T-helper 1 cell treated with Interleukin-12 subunit alpha and Interleukin-12 subunit beta and Interleukin-4 antibody, amounts not matched to agents 30 μg/mL and 1 μg/mL, for 36 hours (primary cell): ENCODE data around the gene FSTL1.

ENCODE experiments used
- H3K27ac Mint-ChIP-seq: one replicate; pipeline ENCODE4 v1.8.0; 2021; ENCODE audit warnings: mild to moderate bottlenecking, mixed read lengths
- H3K27me3 Mint-ChIP-seq: one replicate; pipeline ENCODE4 v1.8.0; 2021; ENCODE audit warnings: low read depth, mixed read lengths
- H3K36me3 Mint-ChIP-seq: one replicate; pipeline ENCODE4 v1.8.0; 2021; ENCODE audit warnings: low read depth, mixed read lengths
- H3K4me1 Mint-ChIP-seq: one replicate; pipeline ENCODE4 v1.8.0; 2021; ENCODE audit warnings: low read depth, mixed read lengths
- H3K4me3 Mint-ChIP-seq: one replicate; pipeline ENCODE4 v1.8.0; 2021; ENCODE audit warnings: mild to moderate bottlenecking, moderate library complexity, mixed read lengths
- H3K9me3 Mint-ChIP-seq: one replicate; pipeline ENCODE4 v1.8.0; 2021; ENCODE audit warnings: mixed read lengths

Gene FSTL1

GRCh38 chr3:120454076-120454689 is 3.4 kb upstream of the FSTL1 start:
- Mint-ChIP-seq H3K27ac (no peak overlapping the region), H3K9me3 (no peaks in the 10 kb centered on the region), H3K36me3 (no peaks in the 10 kb centered on the region), H3K27me3 (peaks cover 44% of the 10 kb centered on the region), H3K4me1 (peaks cover 8% of the 10 kb centered on the region), H3K4me3 (no peak overlapping the region)

DNA sequence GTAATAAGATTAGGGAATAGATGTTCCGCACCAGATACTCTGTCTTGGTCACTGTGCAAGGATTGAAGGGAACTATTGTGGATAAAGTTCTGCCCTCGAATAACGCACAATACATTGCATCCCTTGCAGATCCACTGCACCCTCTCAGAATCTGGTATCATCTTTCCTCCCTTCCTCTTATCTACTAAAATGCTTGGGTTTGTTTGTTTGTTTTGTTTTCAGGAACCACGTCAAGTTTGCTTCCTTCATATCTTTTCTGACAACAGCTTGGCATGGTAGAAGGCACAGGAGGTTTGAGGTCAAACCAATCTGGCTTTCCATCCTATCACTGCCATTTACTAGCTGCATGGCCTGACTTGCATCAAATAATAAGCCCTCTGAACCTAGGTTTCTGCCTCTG is 2.0 kb upstream of the FSTL1 start:
- Mint-ChIP-seq H3K36me3 (no peaks in the 10 kb centered on the region), H3K27ac (no peak overlapping the region), H3K27me3 (peaks cover 50% of the 10 kb centered on the region), H3K9me3 (no peaks in the 10 kb centered on the region), H3K4me1 (peaks cover 8% of the 10 kb centered on the region), H3K4me3 (no peak overlapping the region)

- peak overlapping the region; percentile 71 for H3K4me3 Mint-ChIP-seq
- peaks cover 8% of the 10 kb centered on the region for H3K4me1 Mint-ChIP-seq
- no peaks in the 10 kb centered on the region for H3K36me3 Mint-ChIP-seq
- no peaks in the 10 kb centered on the region for H3K9me3 Mint-ChIP-seq
- H3K27me3 Mint-ChIP-seq, result peaks cover 60% of the 10 kb centered on the region
- H3K27ac Mint-ChIP-seq, result no peak overlapping the region
These were observed 1.0 kb upstream of the FSTL1 start for GRCh38 chr3:120451806-120452205.

DNA sequence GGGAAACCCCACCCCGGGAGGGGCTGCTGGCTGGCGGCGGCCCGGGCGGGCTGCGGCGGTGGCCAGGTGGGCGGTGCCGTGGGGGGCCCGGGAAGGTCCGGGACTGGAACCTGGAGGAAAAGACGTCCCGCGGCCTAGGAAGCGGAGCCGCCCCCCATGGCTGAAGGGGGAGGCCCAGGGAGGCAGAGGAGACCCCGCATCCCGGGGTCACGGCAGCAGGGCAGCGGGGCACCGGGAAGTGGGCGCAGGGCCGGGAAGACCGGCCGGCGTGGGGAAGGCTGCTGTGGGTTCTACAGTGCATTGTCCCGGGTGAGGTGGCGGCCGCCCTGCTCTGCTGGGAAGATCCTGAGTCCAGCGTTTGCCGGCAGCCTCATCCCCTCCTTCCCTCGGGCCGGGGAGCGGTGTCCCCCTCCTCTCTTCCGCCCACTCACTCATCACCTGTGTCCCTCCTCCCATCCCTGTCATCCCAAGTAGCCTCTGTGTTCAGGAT is 525 bp upstream of the FSTL1 start:
- peaks cover 8% of the 10 kb centered on the region for H3K4me1 Mint-ChIP-seq
- no peaks in the 10 kb centered on the region for H3K9me3 Mint-ChIP-seq
- peaks cover 63% of the 10 kb centered on the region for H3K27me3 Mint-ChIP-seq
- H3K4me3 Mint-ChIP-seq, result peak overlapping the region; percentile 71
- no peak overlapping the region for H3K27ac Mint-ChIP-seq
- no peaks in the 10 kb centered on the region for H3K36me3 Mint-ChIP-seq

DNA sequence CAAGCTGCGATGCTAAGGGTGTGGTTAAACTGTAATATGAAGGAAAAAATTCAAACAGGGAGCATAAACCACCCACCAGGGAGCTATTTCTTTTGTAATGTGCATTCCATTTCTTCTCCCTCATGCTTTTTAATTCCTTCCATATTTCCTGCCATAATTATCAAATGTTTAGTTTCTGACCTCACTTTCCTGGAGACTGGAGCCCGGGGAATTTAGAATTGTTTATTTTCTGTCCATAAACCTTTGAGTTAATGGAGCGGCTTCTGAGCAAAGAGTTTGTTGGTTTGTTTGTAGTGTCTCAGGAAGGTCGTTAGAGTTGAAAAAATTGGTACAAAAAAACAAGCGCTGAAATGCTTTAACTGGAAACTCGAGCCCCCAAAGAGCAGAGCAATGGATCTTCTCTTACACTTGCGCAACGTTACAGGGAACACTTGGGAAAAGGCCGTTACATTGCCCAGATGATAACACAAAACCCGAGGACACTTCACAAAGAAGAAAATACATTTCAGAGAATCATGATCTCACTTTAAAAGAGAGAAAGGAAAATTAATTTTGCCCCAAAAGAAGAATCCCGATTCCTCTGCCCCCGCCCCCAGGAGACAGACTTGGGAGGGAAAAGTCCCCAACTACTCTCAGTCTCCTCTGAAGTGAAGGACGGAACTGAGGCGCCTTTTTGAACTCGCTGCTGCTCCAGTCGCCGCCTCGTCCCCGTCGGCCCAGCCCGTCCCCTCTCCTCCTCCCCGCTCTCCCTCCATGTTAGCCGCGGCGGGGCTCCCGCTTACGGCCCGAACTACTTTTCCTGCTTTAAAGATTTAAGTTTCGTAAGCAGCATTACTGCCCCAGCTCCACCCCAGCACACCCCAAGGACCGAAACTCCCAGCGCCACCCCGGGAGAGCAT is 842 bp downstream of the FSTL1 start:
- no peaks in the 10 kb centered on the region for H3K36me3 Mint-ChIP-seq
- peaks cover 75% of the 10 kb centered on the region for H3K27me3 Mint-ChIP-seq
- H3K4me1 Mint-ChIP-seq, result peaks cover 8% of the 10 kb centered on the region
- H3K9me3 Mint-ChIP-seq, result no peaks in the 10 kb centered on the region
- H3K27ac Mint-ChIP-seq, result no peak overlapping the region
- H3K4me3 Mint-ChIP-seq, result peak overlapping the region; percentile 76

GRCh38 chr3:120449251-120449650 is 1.5 kb downstream of the FSTL1 start:
- peaks cover 74% of the 10 kb centered on the region for H3K27me3 Mint-ChIP-seq

GRCh38 chr3:120448756-120449155 is 2.0 kb downstream of the FSTL1 start:
- Mint-ChIP-seq H3K27ac (no peak overlapping the region), H3K36me3 (no peaks in the 10 kb centered on the region), H3K27me3 (peaks cover 71% of the 10 kb centered on the region), H3K9me3 (no peaks in the 10 kb centered on the region), H3K4me3 (no peak overlapping the region), H3K4me1 (peaks cover 8% of the 10 kb centered on the region)

More at GRCh38 chr3:120449251-120449650, 1.5 kb downstream of the FSTL1 start:
- Mint-ChIP-seq H3K9me3 (no peaks in the 10 kb centered on the region), H3K4me1 (peaks cover 8% of the 10 kb centered on the region), H3K27ac (no peak overlapping the region), H3K36me3 (no peaks in the 10 kb centered on the region), H3K4me3 (no peak overlapping the region)

DNA sequence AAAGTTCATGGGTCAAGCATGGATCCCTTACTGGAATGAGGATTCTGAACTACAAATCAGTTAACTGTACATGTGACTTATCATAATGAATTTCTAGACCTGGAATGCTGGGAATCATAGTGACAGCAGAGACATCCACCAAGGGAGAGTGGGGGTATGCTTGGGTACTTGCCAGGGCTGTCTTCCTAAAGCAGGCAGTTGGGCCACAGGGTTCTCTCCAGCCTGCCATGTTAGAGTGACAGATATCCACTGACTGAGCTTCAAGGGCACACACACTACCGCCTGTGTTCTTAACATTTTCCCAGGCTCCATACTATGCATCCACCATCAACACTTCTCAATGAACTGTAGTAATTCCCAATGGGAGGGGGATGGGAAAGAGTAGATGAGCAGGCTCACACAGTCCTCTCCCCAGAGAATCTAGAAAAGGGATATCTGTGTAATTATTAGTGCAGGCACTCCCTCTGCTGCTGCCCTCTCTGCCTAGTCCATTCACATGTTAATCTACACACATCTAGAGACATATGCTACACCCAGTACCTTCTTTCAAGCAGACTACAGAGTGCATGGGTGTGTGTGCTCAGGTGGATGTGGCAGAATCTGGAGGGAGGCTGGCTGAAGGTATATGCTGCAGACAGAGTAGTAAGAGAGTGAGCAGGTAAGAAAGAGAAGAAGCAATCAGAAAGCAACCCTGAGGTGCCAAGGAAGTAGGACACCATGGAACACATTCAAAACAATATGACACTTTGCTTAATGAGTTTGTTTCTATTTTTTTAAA is 3.7 kb downstream of the FSTL1 start:
- Mint-ChIP-seq H3K9me3 (no peaks in the 10 kb centered on the region), H3K27me3 (peaks cover 59% of the 10 kb centered on the region), H3K4me1 (peaks cover 8% of the 10 kb centered on the region), H3K36me3 (no peaks in the 10 kb centered on the region), H3K4me3 (no peak overlapping the region), H3K27ac (no peak overlapping the region)

- no peaks in the 10 kb centered on the region for H3K9me3 Mint-ChIP-seq
- no peak overlapping the region for H3K27ac Mint-ChIP-seq
- H3K27me3 Mint-ChIP-seq, result peaks cover 56% of the 10 kb centered on the region
- no peak overlapping the region for H3K4me3 Mint-ChIP-seq
- H3K36me3 Mint-ChIP-seq, result no peaks in the 10 kb centered on the region
- peaks cover 5% of the 10 kb centered on the region for H3K4me1 Mint-ChIP-seq
These were observed 5.1 kb downstream of the FSTL1 start for GRCh38 chr3:120445654-120446053.

DNA sequence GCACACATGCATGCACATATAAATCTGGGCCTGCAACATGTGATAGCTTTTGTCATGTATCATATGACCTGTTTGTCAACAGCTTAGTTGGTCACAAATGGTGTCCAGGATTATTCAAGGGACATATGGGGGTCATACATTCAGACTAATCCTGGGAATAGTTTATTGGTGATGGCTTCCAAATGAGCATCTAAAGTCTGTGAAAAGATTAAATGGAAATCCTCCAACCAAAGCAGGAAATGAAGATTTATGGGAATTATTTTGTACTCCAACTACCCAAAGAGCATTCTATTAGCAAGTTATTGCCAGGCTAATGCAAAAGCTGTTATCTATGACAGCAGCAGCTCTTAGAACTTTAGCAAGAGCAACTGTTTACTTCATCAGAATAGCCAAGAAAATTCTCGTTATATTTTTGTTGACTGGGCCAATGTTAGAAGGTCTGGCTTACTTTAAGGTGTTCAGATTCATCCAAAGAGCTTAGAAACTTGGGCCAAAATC is 7.1 kb downstream of the FSTL1 start:
- Mint-ChIP-seq H3K4me3 (no peak overlapping the region), H3K27me3 (peaks cover 38% of the 10 kb centered on the region), H3K36me3 (no peaks in the 10 kb centered on the region), H3K9me3 (no peaks in the 10 kb centered on the region), H3K4me1 (no peaks in the 10 kb centered on the region), H3K27ac (no peak overlapping the region)

DNA sequence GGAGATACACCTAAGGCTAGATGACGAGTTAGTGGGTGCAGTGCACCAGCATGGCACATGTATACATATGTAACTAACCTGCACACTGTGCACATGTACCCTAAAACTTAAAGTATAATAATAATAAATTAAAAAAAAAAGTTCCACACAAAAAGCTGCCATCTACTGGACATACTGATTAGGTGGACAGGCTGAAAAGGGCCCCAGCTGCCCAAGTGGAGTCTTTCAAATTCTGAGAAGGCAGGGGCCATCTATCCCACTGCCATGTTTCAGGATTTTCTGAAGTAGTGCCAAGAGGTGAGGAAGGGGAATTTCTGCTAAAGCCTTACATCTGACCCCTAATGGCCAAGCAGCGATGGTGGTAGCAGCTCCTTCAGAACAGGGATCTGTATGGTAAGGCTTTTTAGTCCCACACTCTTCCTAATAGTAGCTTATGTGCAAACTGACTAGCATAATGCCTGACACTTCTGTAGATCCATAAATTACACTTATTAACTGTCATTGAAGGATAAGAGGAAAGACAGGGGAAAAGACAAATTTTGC is 7.7 kb downstream of the FSTL1 start:
- Mint-ChIP-seq H3K4me1 (no peaks in the 10 kb centered on the region), H3K4me3 (no peak overlapping the region), H3K36me3 (no peaks in the 10 kb centered on the region), H3K27ac (no peak overlapping the region), H3K9me3 (no peaks in the 10 kb centered on the region), H3K27me3 (peaks cover 36% of the 10 kb centered on the region)

DNA sequence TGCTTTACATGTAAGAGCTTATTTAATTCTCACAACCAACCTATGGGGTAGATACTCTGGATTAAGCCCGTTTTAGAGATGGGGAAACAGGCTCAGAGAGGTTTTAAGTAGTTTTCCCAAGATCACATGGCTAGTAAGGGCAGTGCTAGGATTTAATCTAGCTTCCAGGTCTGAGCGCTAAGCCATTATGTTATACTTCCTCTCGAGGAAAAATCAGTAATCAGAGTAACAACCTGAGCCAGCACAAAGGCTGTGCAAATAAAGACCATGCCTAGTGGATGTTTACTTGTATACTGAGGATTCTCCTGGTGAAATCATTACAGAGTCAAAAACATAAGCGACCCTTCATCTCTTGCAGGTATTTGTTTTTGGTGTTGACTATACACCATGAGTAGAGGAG is 9.0 kb downstream of the FSTL1 start:
- H3K27me3 Mint-ChIP-seq, result peaks cover 26% of the 10 kb centered on the region
- H3K4me3 Mint-ChIP-seq, result no peak overlapping the region
- H3K9me3 Mint-ChIP-seq, result no peaks in the 10 kb centered on the region
- H3K27ac Mint-ChIP-seq, result no peak overlapping the region
- H3K36me3 Mint-ChIP-seq, result no peaks in the 10 kb centered on the region
- H3K4me1 Mint-ChIP-seq, result no peaks in the 10 kb centered on the region

GRCh38 chr3:120440762-120441161 is 10.0 kb downstream of the FSTL1 start:
- H3K36me3 Mint-ChIP-seq, result no peaks in the 10 kb centered on the region
- H3K4me1 Mint-ChIP-seq, result no peaks in the 10 kb centered on the region
- no peak overlapping the region for H3K4me3 Mint-ChIP-seq
- H3K27me3 Mint-ChIP-seq, result peaks cover 20% of the 10 kb centered on the region
- no peaks in the 10 kb centered on the region for H3K9me3 Mint-ChIP-seq
- H3K27ac Mint-ChIP-seq, result no peak overlapping the region

GRCh38 chr3:120440001-120440703 is 10.6 kb downstream of the FSTL1 start:
- Mint-ChIP-seq H3K4me3 (no peak overlapping the region), H3K36me3 (no peaks in the 10 kb centered on the region), H3K9me3 (no peaks in the 10 kb centered on the region), H3K27ac (no peak overlapping the region), H3K27me3 (peaks cover 19% of the 10 kb centered on the region), H3K4me1 (no peaks in the 10 kb centered on the region)
